H1 (cell line): ENCODE results near the gene GPR61. TPM values are rescaled to one million over a fixed set of nuclear protein-coding genes. Genes with fewer than 3 reads are reported as not detected.

Experiments
- BRCA1 ChIP-seq: IDR thresholded peaks from 2 replicates; pipeline ENCODE4 v1.6.1; 2012; ENCODE audit warnings: low read depth, low read length, improper control_type of control experiment
- CHD7 ChIP-seq: fragments of 300-600 bp; sonication (generic); IDR thresholded peaks from 2 replicates; pipeline ENCODE4 v1.7.1; 2012; ENCODE audit warnings: low read length, moderate library complexity, mild to moderate bottlenecking, inconsistent platforms; ENCODE audit not compliant: insufficient replicate concordance
- CTBP2 ChIP-seq: IDR thresholded peaks from 2 replicates; pipeline ENCODE4 v1.7.0; 2011; ENCODE audit warnings: borderline replicate concordance, mild to moderate bottlenecking, moderate library complexity, mixed read lengths, low read length; ENCODE audit not compliant: insufficient read depth, insufficient read length
- EP300 ChIP-seq, 2 experiments: IDR thresholded peaks; 1 replicate in 1 of 2; 2 replicates in 1 of 2; pipeline ENCODE4 v1.6.1; 2011 to 2012; ENCODE audit warnings: low read depth in 2 of 2, low read length in 2 of 2, mild to moderate bottlenecking in 2 of 2, borderline replicate concordance in 1 of 2, inconsistent platforms in 1 of 2, moderate library complexity in 1 of 2
- HDAC2 ChIP-seq, 2 experiments: fragments of 300-600 bp in 1 of 2; sonication (generic) in 1 of 2; IDR thresholded peaks; 2 replicates each; pipeline ENCODE4 v1.6.1; 2011 to 2012; ENCODE audit warnings: low read depth in 2 of 2, low read length in 2 of 2, mild to moderate bottlenecking in 2 of 2, moderate library complexity in 2 of 2, borderline replicate concordance in 1 of 2, inconsistent platforms in 1 of 2
- JUND ChIP-seq: IDR thresholded peaks from 2 replicates; pipeline ENCODE4 v1.6.1; 2011; ENCODE audit warnings: mild to moderate bottlenecking, improper control_type of control experiment, low read length
- KDM5A ChIP-seq: fragments of 200-600 bp; IDR thresholded peaks from 2 replicates; pipeline ENCODE4 v1.7.1; 2012; ENCODE audit warnings: mild to moderate bottlenecking, low read length, inconsistent platforms, mixed read lengths
- ZNF274 ChIP-seq: IDR thresholded peaks from 2 replicates; pipeline ENCODE4 v1.7.0; 2012; ENCODE audit warnings: low read length, borderline replicate concordance; ENCODE audit errors: extremely low read depth
- polyA plus RNA-seq, 7 experiments: library from polyadenylated mRNA; depleted of rRNA in 3 of 7; stranded (reverse) in 5 of 7; unstranded in 2 of 7; fragments of >200 nt in 5 of 7; fragments of 200-250 nt in 2 of 7; gene quantifications; 1 replicate in 5 of 7; 2 replicates in 1 of 7; 4 replicates in 1 of 7; pipeline versions ENCODE4 v1.2.1 to v1.2.3, GENCODE V29; 2011 to 2013; ENCODE audit warnings: missing spikeins in 2 of 7, mixed read lengths in 2 of 7
- total RNA-seq: library from RNA; stranded (reverse); fragmentation: NEBNext Ultra II Directional; extraction: Animal tissue kit (Norgen Biotek cat#: 25700); gene quantifications from 2 replicates; pipeline ENCODE4 v1.2.1, GENCODE V29; 2021

GPR61 gene
- total and polyA plus RNA-seq, 2 of the 8 experiments (the other 6 are each of a cell fraction or from before 2014, with no cell fraction given), result 0.41 to 0.53 TPM

GRCh38 chr1:109548321-109549267 lies 8.9 kb downstream of the GPR61 start, which contains the start of gene GNAI3 (continued):
- TF ChIP-seq CHD7 (no peak), ZNF274 (no peak), EP300 (IDR thresholded peaks at IDR 0.05; ENCODE audit: borderline replicate concordance in 1 of 2, low read depth in 2 of 2, low read length in 2 of 2) (no peak), KDM5A (peak; percentile 32; the same call in 1 of the 2 replicates), HDAC2 (IDR thresholded peaks at IDR 0.05; ENCODE audit: borderline replicate concordance in 1 of 2, low read depth in 2 of 2, low read length in 2 of 2) (peak in 1 of 2 experiments; percentile 84; a peak in 1 of 4 replicates), JUND (no peak), BRCA1 (no peak), CTBP2 (no peak)
